Measurements from ENCODE around the gene BCL2L15.
"Not testable (repeated sequence)": the region's sequence is repeated elsewhere in the genome, so short reads cannot be mapped to it uniquely, and the experiment has no call there.

The BCL2L15 gene

GRCh38 chr1:113868387-113869083, 18.8 kb downstream of the BCL2L15 start:
- DNase-seq = no peak

GRCh38 chr1:113861641-113862040, 25.7 kb downstream of the BCL2L15 start:
- DNase-seq = no peak

GRCh38 chr1:113860891-113861290, 26.5 kb downstream of the BCL2L15 start:
- DNase-seq = no peak

- DNase-seq = no peak
These were observed 27.8 kb downstream of the BCL2L15 start for GRCh38 chr1:113859478-113860175.

- DNase-seq = no peak
These were observed 28.4 kb downstream of the BCL2L15 start for GRCh38 chr1:113858982-113859381.

- no peak for DNase-seq
These were observed 29.0 kb downstream of the BCL2L15 start for GRCh38 chr1:113858418-113858817.

GRCh38 chr1:113857776-113858175, 29.6 kb downstream of the BCL2L15 start:
- DNase-seq = no peak

GRCh38 chr1:113856401-113856790, 31.0 kb downstream of the BCL2L15 start:
- no peak for DNase-seq

GRCh38 chr1:113855630-113856400, 31.6 kb downstream of the BCL2L15 start:
- no peak for DNase-seq

- DNase-seq = no peak
These were observed 33.1 kb downstream of the BCL2L15 start for GRCh38 chr1:113854234-113854633.

- DNase-seq = not testable (repeated sequence)
These were observed 34.7 kb downstream of the BCL2L15 start for GRCh38 chr1:113852694-113853093.

GRCh38 chr1:113850127-113850796, 37.1 kb downstream of the BCL2L15 start:
- no peak for DNase-seq

GRCh38 chr1:113849072-113849471, 38.3 kb downstream of the BCL2L15 start:
- DNase-seq = no peak

- no peak for DNase-seq
These were observed 40.9 kb downstream of the BCL2L15 start for GRCh38 chr1:113846391-113847035.

- DNase-seq = no peak
These were observed 50.8 kb downstream of the BCL2L15 start for GRCh38 chr1:113836534-113836933.

GRCh38 chr1:113835686-113836290, 51.6 kb downstream of the BCL2L15 start:
- DNase-seq = no peak

GRCh38 chr1:113834716-113835115, 52.7 kb downstream of the BCL2L15 start:
- DNase-seq = no peak
